Liver (tissue), 9 donors: Measurements from ENCODE around the gene PGM5. TPM values are rescaled to one million over a fixed set of nuclear protein-coding genes. Genes with fewer than 3 reads are reported as not detected.

Experiments used
- DNase-seq: peaks from one replicate; pipeline ENCODE4 v3.0.0-alpha.2; 2017; ENCODE audit warnings: low spot score
- H3K27ac ChIP-seq, 2 donors: one replicate each; pipeline ENCODE4 v1.7.0; 2013; ENCODE audit warnings: inconsistent platforms in 2 of 2, low read length in 2 of 2, control low read depth in 1 of 2, low read depth in 1 of 2, mild to moderate bottlenecking in 1 of 2
- H3K27me3 ChIP-seq, 4 donors: one replicate each; pipeline versions ENCODE4 v1.6.1 to v1.7.0; 2013; ENCODE audit warnings: low read length in 3 of 4, inconsistent platforms in 1 of 4, mild to moderate bottlenecking in 1 of 4, moderate library complexity in 1 of 4; ENCODE audit not compliant: control insufficient read depth in 4 of 4, insufficient read depth in 4 of 4
- H3K36me3 ChIP-seq, 4 donors: one replicate each; pipeline versions ENCODE4 v1.6.1 to v1.7.0; 2013; ENCODE audit warnings: low read length in 3 of 4, mild to moderate bottlenecking in 3 of 4, low read depth in 1 of 4, moderate library complexity in 1 of 4; ENCODE audit not compliant: control insufficient read depth in 4 of 4, insufficient read depth in 3 of 4
- H3K4me1 ChIP-seq, 4 donors: one replicate each; pipeline versions ENCODE4 v1.6.1 to v1.7.0; 2013; ENCODE audit warnings: low read length in 3 of 4, mild to moderate bottlenecking in 3 of 4, moderate library complexity in 1 of 4; ENCODE audit not compliant: control insufficient read depth in 4 of 4, insufficient read depth in 4 of 4
- H3K4me3 ChIP-seq, 3 donors: one replicate each; pipeline versions ENCODE4 v1.6.1 to v1.7.0; 2013; ENCODE audit warnings: low read length in 3 of 3, control low read depth in 1 of 3, low read depth in 1 of 3, mild to moderate bottlenecking in 1 of 3
- H3K9ac ChIP-seq, 2 donors: one replicate each; pipeline ENCODE4 v1.7.0; 2013; ENCODE audit warnings: low read length in 2 of 2, mild to moderate bottlenecking in 2 of 2, moderate library complexity in 2 of 2, control low read depth in 1 of 2, low read depth in 1 of 2
- H3K9me3 ChIP-seq, 4 donors: one replicate each; pipeline versions ENCODE4 v1.6.1 to v1.7.0; 2013; ENCODE audit warnings: low read length in 3 of 4; ENCODE audit not compliant: control insufficient read depth in 4 of 4
- EGR1 ChIP-seq, 2 donors: IDR thresholded peaks; 2 replicates each; pipeline ENCODE4 v1.6.1; 2016 to 2018; ENCODE audit warnings: antibody characterized with exemption in 2 of 2, low read depth in 2 of 2
- FOXA1 ChIP-seq: IDR thresholded peaks from 2 replicates; pipeline ENCODE4 v1.6.1; 2016; ENCODE audit warnings: antibody characterized with exemption
- FOXA2 ChIP-seq: IDR thresholded peaks from 2 replicates; pipeline ENCODE4 v1.6.1; 2016; ENCODE audit warnings: antibody characterized with exemption
- GABPA ChIP-seq, 2 donors: IDR thresholded peaks in 1 of 2; conservative IDR thresholded peaks in 1 of 2; 2 replicates each; pipeline ENCODE4 v1.6.1; 2016; ENCODE audit warnings: antibody characterized with exemption in 2 of 2, mild to moderate bottlenecking in 1 of 2, moderate library complexity in 1 of 2
- HNF4A ChIP-seq, 2 donors: conservative IDR thresholded peaks; 2 replicates each; pipeline ENCODE4 v1.6.1; 2016; ENCODE audit warnings: antibody characterized with exemption in 2 of 2, mild to moderate bottlenecking in 2 of 2
- HNF4G ChIP-seq: IDR thresholded peaks from 2 replicates; pipeline ENCODE4 v1.6.1; 2016; ENCODE audit warnings: antibody characterized with exemption
- JUND ChIP-seq, 2 donors: IDR thresholded peaks; 2 replicates each; pipeline ENCODE4 v1.6.1; 2016; ENCODE audit warnings: antibody characterized with exemption in 2 of 2
- NR2F2 ChIP-seq: IDR thresholded peaks from 2 replicates; pipeline ENCODE4 v1.6.1; 2016; ENCODE audit warnings: antibody characterized with exemption
- RAD21 ChIP-seq, 2 donors: IDR thresholded peaks; 2 replicates each; pipeline ENCODE4 v1.6.1; 2016; ENCODE audit warnings: antibody characterized with exemption in 2 of 2, mild to moderate bottlenecking in 2 of 2
- RXRA ChIP-seq, 2 donors: IDR thresholded peaks; 2 replicates each; pipeline ENCODE4 v1.6.1; 2017 to 2018; ENCODE audit warnings: antibody characterized with exemption in 2 of 2, mild to moderate bottlenecking in 1 of 2
- SP1 ChIP-seq: IDR thresholded peaks from 2 replicates; pipeline ENCODE4 v1.6.1; 2018; ENCODE audit warnings: antibody characterized with exemption, mild to moderate bottlenecking
- TAF1 ChIP-seq: conservative IDR thresholded peaks from 2 replicates; pipeline ENCODE4 v1.6.1; 2016; ENCODE audit warnings: antibody characterized with exemption, mild to moderate bottlenecking
- YY1 ChIP-seq: IDR thresholded peaks from 2 replicates; pipeline ENCODE4 v1.6.1; 2016; ENCODE audit warnings: antibody characterized with exemption, mild to moderate bottlenecking
- WGBS: extraction: QIAGEN DNeasy Blood & Tissue Kit; methylation state at CpG from one replicate; pipeline ENCODE4 v1.1.7; 2013; 5-methylcytosine and 5-hydroxymethylcytosine counted together
- polyA plus RNA-seq, 2 donors: library from polyadenylated mRNA; stranded (reverse) in 1 of 2; unstranded in 1 of 2; fragments of 200-250 nt in 1 of 2; fragments of >200 nt in 1 of 2; fragmentation: Nextera tagmentation in 1 of 2; extraction: Ambion mirVana in 1 of 2; gene quantifications; one replicate each; pipeline versions ENCODE4 v1.2.1 to v1.2.3, GENCODE V29; 2013 to 2015
- total RNA-seq, 2 donors: library from RNA; depleted of rRNA; stranded (reverse); fragments of >200 nt; gene quantifications; one replicate each; pipeline ENCODE4 v1.2.3, GENCODE V29; 2014
- TF ChIP-seq, protein P1 (sequence below): IDR thresholded peaks from 2 replicates; pipeline ENCODE4 v1.6.1; 2016; ENCODE audit warnings: antibody characterized with exemption
- TF ChIP-seq, protein P2 (sequence below): IDR thresholded peaks from 2 replicates; pipeline ENCODE4 v1.6.1; 2016; ENCODE audit warnings: antibody characterized with exemption, mild to moderate bottlenecking
- TF ChIP-seq, protein P3 (sequence below): IDR thresholded peaks from 2 replicates; pipeline ENCODE4 v1.6.1; 2016; ENCODE audit warnings: antibody characterized with exemption
- TF ChIP-seq, protein P4 (sequence below): IDR thresholded peaks from 2 replicates; pipeline ENCODE4 v1.6.1; 2016; ENCODE audit warnings: antibody characterized with exemption
- TF ChIP-seq, protein P5 (sequence below): fragments of 150-350 bp; IDR thresholded peaks from 2 replicates; pipeline ENCODE4 v1.5.1; 2017; ENCODE audit warnings: improper control_type of control experiment, low read depth, low read length; ENCODE audit not compliant: missing input control
- donor health status: healthy.
- donor health status: healthy.
- donor health status: healthy.
- donor health status: healthy.
- donor health status: healthy.

The PGM5 gene
- total and polyA plus RNA-seq, 4 donors, result 0.63 to 8.5 (median 2.2) TPM

DNA sequence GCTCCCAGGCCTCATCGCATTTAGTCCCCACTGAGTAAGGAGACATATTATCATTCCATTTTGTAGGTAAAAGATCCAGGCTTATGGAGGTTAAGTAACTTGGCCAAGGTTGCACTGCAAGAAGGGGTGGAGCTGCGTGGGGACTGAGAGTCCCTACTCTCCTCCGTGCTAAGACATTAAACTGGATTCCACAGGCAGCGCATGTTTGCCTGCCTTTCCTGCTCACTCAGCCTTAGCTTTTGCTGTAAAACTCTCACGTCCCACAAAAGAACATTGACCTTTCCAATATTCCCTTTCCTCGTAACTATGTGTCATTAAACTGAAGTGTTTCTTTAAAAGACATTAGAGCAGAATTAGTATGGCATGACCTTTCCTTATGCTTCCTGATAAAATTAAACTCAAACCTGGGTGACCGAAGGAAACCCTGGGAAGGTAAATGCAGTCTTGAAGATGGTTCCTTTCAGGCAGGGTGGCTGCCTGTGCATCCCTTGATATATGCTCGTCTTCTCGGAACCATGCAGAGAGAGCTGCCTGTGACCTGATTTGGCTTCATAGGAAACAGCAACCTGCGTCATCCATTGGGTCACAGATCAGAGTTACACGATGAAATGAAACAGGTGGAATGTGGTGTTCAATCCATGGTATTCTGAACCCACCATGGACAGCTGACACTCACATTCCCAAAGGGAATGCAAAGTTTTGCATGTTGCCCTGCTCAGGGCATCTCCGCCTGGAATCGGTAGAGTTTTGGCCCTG, 98.3 kb downstream of the PGM5 start:
- TF ChIP-seq RAD21 (IDR thresholded peaks at IDR 0.05) (no peak), RXRA (IDR thresholded peaks at IDR 0.05) (no peak), HNF4G (no peak), NR2F2 (no peak), GABPA (IDR thresholded peaks at IDR 0.05 in 1 of 2, conservative IDR thresholded peaks at IDR 0.05 in 1 of 2) (no peak), JUND (IDR thresholded peaks at IDR 0.05) (no peak), EGR1 (IDR thresholded peaks at IDR 0.05; ENCODE audit: low read depth in 2 of 2) (no peak), TAF1 (no peak), SP1 (no peak), YY1 (no peak), FOXA2 (no peak), FOXA1 (no peak), HNF4A (conservative IDR thresholded peaks at IDR 0.05) (no peak)
- TF ChIP-seq, protein P1, sequence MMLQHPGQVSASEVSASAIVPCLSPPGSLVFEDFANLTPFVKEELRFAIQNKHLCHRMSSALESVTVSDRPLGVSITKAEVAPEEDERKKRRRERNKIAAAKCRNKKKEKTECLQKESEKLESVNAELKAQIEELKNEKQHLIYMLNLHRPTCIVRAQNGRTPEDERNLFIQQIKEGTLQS, result no peak
- TF ChIP-seq, protein P2, sequence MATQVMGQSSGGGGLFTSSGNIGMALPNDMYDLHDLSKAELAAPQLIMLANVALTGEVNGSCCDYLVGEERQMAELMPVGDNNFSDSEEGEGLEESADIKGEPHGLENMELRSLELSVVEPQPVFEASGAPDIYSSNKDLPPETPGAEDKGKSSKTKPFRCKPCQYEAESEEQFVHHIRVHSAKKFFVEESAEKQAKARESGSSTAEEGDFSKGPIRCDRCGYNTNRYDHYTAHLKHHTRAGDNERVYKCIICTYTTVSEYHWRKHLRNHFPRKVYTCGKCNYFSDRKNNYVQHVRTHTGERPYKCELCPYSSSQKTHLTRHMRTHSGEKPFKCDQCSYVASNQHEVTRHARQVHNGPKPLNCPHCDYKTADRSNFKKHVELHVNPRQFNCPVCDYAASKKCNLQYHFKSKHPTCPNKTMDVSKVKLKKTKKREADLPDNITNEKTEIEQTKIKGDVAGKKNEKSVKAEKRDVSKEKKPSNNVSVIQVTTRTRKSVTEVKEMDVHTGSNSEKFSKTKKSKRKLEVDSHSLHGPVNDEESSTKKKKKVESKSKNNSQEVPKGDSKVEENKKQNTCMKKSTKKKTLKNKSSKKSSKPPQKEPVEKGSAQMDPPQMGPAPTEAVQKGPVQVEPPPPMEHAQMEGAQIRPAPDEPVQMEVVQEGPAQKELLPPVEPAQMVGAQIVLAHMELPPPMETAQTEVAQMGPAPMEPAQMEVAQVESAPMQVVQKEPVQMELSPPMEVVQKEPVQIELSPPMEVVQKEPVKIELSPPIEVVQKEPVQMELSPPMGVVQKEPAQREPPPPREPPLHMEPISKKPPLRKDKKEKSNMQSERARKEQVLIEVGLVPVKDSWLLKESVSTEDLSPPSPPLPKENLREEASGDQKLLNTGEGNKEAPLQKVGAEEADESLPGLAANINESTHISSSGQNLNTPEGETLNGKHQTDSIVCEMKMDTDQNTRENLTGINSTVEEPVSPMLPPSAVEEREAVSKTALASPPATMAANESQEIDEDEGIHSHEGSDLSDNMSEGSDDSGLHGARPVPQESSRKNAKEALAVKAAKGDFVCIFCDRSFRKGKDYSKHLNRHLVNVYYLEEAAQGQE, result no peak
- TF ChIP-seq, protein P3, sequence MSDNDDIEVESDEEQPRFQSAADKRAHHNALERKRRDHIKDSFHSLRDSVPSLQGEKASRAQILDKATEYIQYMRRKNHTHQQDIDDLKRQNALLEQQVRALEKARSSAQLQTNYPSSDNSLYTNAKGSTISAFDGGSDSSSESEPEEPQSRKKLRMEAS, result no peak
- TF ChIP-seq, protein P4, sequence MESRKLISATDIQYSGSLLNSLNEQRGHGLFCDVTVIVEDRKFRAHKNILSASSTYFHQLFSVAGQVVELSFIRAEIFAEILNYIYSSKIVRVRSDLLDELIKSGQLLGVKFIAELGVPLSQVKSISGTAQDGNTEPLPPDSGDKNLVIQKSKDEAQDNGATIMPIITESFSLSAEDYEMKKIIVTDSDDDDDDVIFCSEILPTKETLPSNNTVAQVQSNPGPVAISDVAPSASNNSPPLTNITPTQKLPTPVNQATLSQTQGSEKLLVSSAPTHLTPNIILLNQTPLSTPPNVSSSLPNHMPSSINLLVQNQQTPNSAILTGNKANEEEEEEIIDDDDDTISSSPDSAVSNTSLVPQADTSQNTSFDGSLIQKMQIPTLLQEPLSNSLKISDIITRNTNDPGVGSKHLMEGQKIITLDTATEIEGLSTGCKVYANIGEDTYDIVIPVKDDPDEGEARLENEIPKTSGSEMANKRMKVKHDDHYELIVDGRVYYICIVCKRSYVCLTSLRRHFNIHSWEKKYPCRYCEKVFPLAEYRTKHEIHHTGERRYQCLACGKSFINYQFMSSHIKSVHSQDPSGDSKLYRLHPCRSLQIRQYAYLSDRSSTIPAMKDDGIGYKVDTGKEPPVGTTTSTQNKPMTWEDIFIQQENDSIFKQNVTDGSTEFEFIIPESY, result no peak
- TF ChIP-seq, protein P5, sequence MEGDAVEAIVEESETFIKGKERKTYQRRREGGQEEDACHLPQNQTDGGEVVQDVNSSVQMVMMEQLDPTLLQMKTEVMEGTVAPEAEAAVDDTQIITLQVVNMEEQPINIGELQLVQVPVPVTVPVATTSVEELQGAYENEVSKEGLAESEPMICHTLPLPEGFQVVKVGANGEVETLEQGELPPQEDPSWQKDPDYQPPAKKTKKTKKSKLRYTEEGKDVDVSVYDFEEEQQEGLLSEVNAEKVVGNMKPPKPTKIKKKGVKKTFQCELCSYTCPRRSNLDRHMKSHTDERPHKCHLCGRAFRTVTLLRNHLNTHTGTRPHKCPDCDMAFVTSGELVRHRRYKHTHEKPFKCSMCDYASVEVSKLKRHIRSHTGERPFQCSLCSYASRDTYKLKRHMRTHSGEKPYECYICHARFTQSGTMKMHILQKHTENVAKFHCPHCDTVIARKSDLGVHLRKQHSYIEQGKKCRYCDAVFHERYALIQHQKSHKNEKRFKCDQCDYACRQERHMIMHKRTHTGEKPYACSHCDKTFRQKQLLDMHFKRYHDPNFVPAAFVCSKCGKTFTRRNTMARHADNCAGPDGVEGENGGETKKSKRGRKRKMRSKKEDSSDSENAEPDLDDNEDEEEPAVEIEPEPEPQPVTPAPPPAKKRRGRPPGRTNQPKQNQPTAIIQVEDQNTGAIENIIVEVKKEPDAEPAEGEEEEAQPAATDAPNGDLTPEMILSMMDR, result no peak
- no peak overlapping the region for H3K9ac ChIP-seq
- no peaks in the 10 kb centered on the region for H3K4me1 ChIP-seq
- no peaks in the 10 kb centered on the region for H3K27me3 ChIP-seq
- WGBS, result 82% methylated on average over 13 of the region's 13 CpGs
- H3K9me3 ChIP-seq, result no peaks in the 10 kb centered on the region
- H3K27ac ChIP-seq, result no peak overlapping the region
- no peaks in the 10 kb centered on the region for H3K36me3 ChIP-seq
- no peak overlapping the region for H3K4me3 ChIP-seq
- no peak for DNase-seq
